GM23248 (cell line): ENCODE data around the gene GPATCH4. TPM values are rescaled to one million over a fixed set of nuclear protein-coding genes. Genes with fewer than 3 reads are reported as not detected.
A peak's percentile ranks its signal among the peaks of the same experiment; 100 is the strongest.

Source experiments
- DNase-seq: peaks from one replicate; pipeline ENCODE4 v3.0.0-alpha.2; 2015
- H2AFZ ChIP-seq: fragments of 200-600 bp; sonication (generic); 2 replicates; pipeline ENCODE4 v1.6.1; 2016; ENCODE audit warnings: antibody characterized with exemption
- H3F3A ChIP-seq: fragments of 200-600 bp; sonication (generic); 2 replicates; pipeline ENCODE4 v1.6.1; 2016; ENCODE audit warnings: mild to moderate bottlenecking, antibody characterized with exemption, mixed run types; ENCODE audit not compliant: insufficient read depth
- H3K27ac ChIP-seq: fragments of 200-600 bp; sonication (generic); 2 replicates; pipeline ENCODE4 v1.5.1; 2016; ENCODE audit warnings: mild to moderate bottlenecking
- H3K27me3 ChIP-seq: fragments of 200-600 bp; sonication (generic); replicated peaks from 2 replicates; pipeline ENCODE4 v1.6.1; 2016; ENCODE audit warnings: mild to moderate bottlenecking; ENCODE audit not compliant: insufficient read depth
- H3K36me3 ChIP-seq: fragments of 200-600 bp; sonication (generic); 2 replicates; pipeline ENCODE4 v1.6.1; 2016; ENCODE audit warnings: low read depth, mild to moderate bottlenecking
- H3K4me1 ChIP-seq: fragments of 200-600 bp; sonication (generic); 2 replicates; pipeline ENCODE4 v1.6.1; 2016; ENCODE audit warnings: mild to moderate bottlenecking; ENCODE audit not compliant: insufficient read depth
- H3K4me2 ChIP-seq: fragments of 200-600 bp; sonication (generic); one replicate; pipeline ENCODE4 v1.6.1; 2016; ENCODE audit warnings: mild to moderate bottlenecking; ENCODE audit not compliant: unreplicated experiment
- H3K4me3 ChIP-seq: fragments of 200-600 bp; sonication (generic); 2 replicates; pipeline ENCODE4 v1.5.1; 2016; ENCODE audit warnings: mild to moderate bottlenecking
- H3K79me2 ChIP-seq: fragments of 200-600 bp; sonication (generic); 2 replicates; pipeline ENCODE4 v1.6.1; 2016; ENCODE audit warnings: mild to moderate bottlenecking; ENCODE audit not compliant: insufficient read depth
- H3K9ac ChIP-seq: fragments of 200-600 bp; sonication (generic); 2 replicates; pipeline ENCODE4 v1.6.1; 2016; ENCODE audit warnings: mild to moderate bottlenecking
- H3K9me2 ChIP-seq: fragments of 200-600 bp; sonication (generic); 2 replicates; pipeline ENCODE4 v1.6.1; 2016; ENCODE audit warnings: mixed run types, mild to moderate bottlenecking, moderate library complexity; ENCODE audit not compliant: insufficient read depth
- H3K9me3 ChIP-seq: fragments of 200-600 bp; sonication (generic); one replicate; pipeline ENCODE4 v1.6.1; 2017; ENCODE audit warnings: low read depth
- H4K20me1 ChIP-seq: fragments of 200-600 bp; sonication (generic); 2 replicates; pipeline ENCODE4 v1.6.0; 2016; ENCODE audit not compliant: insufficient read depth
- EZH2 ChIP-seq: fragments of 200-600 bp; sonication (generic); IDR thresholded peaks from 2 replicates; pipeline ENCODE4 v1.6.1; 2018; ENCODE audit warnings: antibody characterized with exemption, mild to moderate bottlenecking; ENCODE audit not compliant: insufficient read depth, poor library complexity, severe bottlenecking
- EZH2phosphoT487 ChIP-seq: fragments of 200-600 bp; sonication (generic); IDR thresholded peaks from 2 replicates; pipeline ENCODE4 v1.6.1; 2018; ENCODE audit warnings: antibody characterized with exemption, moderate library complexity, mild to moderate bottlenecking, low read depth; ENCODE audit not compliant: insufficient read depth
- WGBS, 2 experiments: methylation state at CpG; one replicate each; pipeline ENCODE4 v1.1.6; 2015 to 2017; ENCODE audit warnings: low lambda C conversion rate in 2 of 2, low coverage in 1 of 2; ENCODE audit errors: missing lambda C conversion rate in 2 of 2; 5-methylcytosine and 5-hydroxymethylcytosine counted together
- in situ Hi-C: fragments of 300-500 bp; cut with MboI; formaldehyde crosslinking; loops from 2 replicates; pipeline ENCODE4 v1.15.0; 2020
- polyA plus RNA-seq: library from polyadenylated mRNA; unstranded; fragments of >200 nt; fragmentation: Nextera tagmentation; extraction: Ambion mirVana; gene quantifications from 2 replicates; pipeline ENCODE4 v1.2.1, GENCODE V29; 2016
- total RNA-seq: library from RNA; depleted of rRNA; stranded (reverse); fragments of >200 nt; shearing (Covaris generic); gene quantifications from 2 replicates; pipeline ENCODE4 v1.2.3, GENCODE V29; 2014

Gene GPATCH4
- total and polyA plus RNA-seq, 2 experiments from 2014 or later, result 12.5 to 46.6 TPM

DNA sequence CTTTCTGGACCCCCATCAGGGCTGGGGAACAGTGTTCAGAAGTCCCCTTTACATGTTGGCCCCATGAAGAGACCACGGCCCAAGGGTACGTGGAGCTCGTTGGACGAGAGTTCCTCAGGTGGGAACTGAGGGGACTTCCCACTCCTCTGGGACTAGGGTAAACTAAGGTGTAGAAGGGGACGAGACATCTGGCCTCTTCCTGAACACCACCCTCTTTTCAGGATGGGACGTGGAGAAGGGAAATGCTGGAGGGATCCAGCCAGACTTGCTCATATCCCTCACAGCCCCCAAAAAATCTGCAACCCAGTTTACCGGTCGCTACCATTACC, 7.7 kb downstream of the GPATCH4 start:
- no peaks in the 10 kb centered on the region for H3K9me3 ChIP-seq
- no peak for DNase-seq
- H2AFZ ChIP-seq, result no peak overlapping the region
- H3K27me3 ChIP-seq, result no peaks in the 10 kb centered on the region
- TF ChIP-seq EZH2phosphoT487, result no peak
- no peak for TF ChIP-seq EZH2
- H3K4me2 ChIP-seq, result no peak overlapping the region
- peaks cover 10% of the 10 kb centered on the region for H3K79me2 ChIP-seq
- peaks cover 19% of the 10 kb centered on the region; the same call in 1 of the 2 replicates for H3F3A ChIP-seq
- H3K27ac ChIP-seq, result no peak overlapping the region
- WGBS, 2 experiments, result 87 to 89% methylated on average over 8 of the region's 8 CpGs
- H3K9me2 ChIP-seq, result no peaks in the 10 kb centered on the region
- no peak overlapping the region for H3K4me3 ChIP-seq
- no peaks in the 10 kb centered on the region for H4K20me1 ChIP-seq
- in situ Hi-C loops, result no loop called here
- peaks cover 5% of the 10 kb centered on the region; the same call in 1 of the 2 replicates for H3K4me1 ChIP-seq
- H3K9ac ChIP-seq, result no peak overlapping the region
- H3K36me3 ChIP-seq, result no peaks in the 10 kb centered on the region; the same call in 1 of the 2 replicates

DNA sequence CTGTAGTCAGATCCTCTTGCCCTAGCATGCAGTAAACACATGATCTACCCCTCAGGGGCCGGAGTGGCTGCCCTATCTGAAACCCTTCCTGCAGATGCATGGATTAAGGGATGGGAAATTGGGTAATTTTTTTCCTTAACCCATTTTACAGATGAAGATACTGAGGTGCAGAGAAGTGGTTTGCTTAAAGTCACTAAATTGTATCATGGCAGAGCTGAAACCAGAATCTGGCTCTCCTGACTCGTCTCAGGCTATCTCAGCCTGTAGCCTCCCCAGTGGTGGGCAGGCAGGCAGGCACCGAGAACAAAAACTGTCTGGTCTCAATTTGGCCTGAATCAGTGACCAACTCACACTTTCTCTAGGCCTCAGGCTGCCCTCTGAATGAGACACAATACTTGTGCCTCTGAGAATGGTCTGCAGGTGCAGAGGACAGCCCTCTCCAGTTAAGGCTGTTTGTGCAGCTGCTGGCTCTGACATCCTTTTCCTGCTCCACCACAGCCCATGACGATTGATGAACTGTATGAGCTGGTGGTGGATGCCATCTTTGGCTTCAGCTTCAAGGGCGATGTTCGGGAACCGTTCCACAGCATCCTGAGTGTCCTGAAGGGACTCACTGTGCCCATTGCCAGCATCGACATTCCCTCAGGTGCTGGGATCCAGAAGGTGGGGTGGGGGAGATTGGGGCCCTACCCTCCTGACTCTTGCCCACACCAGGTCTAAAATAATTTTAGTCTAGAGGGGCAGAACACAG, 8.2 kb downstream of the GPATCH4 start:
- in situ Hi-C loops, result no loop called here
- peaks cover 6% of the 10 kb centered on the region for H3K79me2 ChIP-seq
- no peak overlapping the region for H2AFZ ChIP-seq
- H3K9me3 ChIP-seq, result no peaks in the 10 kb centered on the region
- no peaks in the 10 kb centered on the region for H3K9me2 ChIP-seq
- no peak overlapping the region for H3K9ac ChIP-seq
- no peaks in the 10 kb centered on the region; the same call in 1 of the 2 replicates for H3K36me3 ChIP-seq
- no peaks in the 10 kb centered on the region for H4K20me1 ChIP-seq
- no peaks in the 10 kb centered on the region for H3K27me3 ChIP-seq
- H3K4me2 ChIP-seq, result no peak overlapping the region
- H3K4me3 ChIP-seq, result no peak overlapping the region
- DNase-seq, result peak; percentile 24
- no peak overlapping the region for H3K27ac ChIP-seq
- peaks cover 19% of the 10 kb centered on the region; the same call in 1 of the 2 replicates for H3F3A ChIP-seq
- WGBS, 2 experiments, result 77 to 78% methylated on average over 8 of the region's 8 CpGs
- no peak for TF ChIP-seq EZH2
- TF ChIP-seq EZH2phosphoT487, result no peak
- H3K4me1 ChIP-seq, result peaks cover 5% of the 10 kb centered on the region; the same call in 1 of the 2 replicates

DNA sequence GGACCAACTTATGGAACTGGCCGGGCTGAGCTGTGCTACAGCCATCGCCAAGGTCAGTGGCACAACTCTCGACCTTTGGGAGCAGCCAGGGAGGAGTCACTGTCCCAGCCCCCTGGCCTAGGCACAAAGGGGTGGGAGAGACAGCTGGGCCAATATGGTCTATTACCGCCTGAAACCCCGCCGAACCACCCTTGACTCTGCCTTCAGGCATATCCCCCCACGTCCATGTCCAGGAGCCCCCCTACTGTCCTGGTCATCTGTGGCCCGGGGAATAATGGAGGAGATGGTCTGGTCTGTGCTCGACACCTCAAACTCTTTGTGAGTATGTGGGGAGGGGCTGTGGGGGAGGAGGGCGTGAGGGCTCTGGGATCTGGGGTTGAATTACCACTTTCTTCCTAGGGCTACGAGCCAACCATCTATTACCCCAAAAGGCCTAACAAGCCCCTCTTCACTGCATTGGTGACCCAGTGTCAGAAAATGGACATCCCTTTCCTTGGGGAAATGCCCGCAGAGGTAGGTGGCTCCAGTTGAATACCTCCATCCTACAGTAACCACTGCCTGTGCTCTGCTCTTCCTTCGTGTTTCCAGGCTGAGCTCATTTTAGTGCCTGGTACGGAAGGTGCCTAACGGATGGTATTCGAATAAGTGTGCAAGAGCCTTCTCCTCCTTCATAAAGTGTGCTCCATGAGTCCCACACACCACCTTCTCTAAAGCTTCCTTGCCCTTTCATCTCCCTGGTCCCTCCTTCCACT, 8.9 kb downstream of the GPATCH4 start:
- Histone ChIP-seq H3K4me1 (peaks cover 5% of the 10 kb centered on the region; the same call in 1 of the 2 replicates), H3K36me3 (no peaks in the 10 kb centered on the region; the same call in 1 of the 2 replicates), H2AFZ (peak overlapping the region; percentile 99), H3K9me2 (no peaks in the 10 kb centered on the region), H3K9ac (peak overlapping the region; percentile 89), H4K20me1 (no peaks in the 10 kb centered on the region), H3K4me3 (peak overlapping the region; percentile 99), H3K4me2 (peak overlapping the region; percentile 92), H3K27me3 (no peaks in the 10 kb centered on the region), H3F3A (peaks cover 19% of the 10 kb centered on the region; the same call in 1 of the 2 replicates), H3K27ac (no peak overlapping the region), H3K79me2 (peaks cover 6% of the 10 kb centered on the region), H3K9me3 (no peaks in the 10 kb centered on the region)
- TF ChIP-seq EZH2 (no peak), EZH2phosphoT487 (no peak)
- in situ Hi-C loops, result no loop called here
- DNase-seq, result no peak
- 34 to 39% methylated on average over 12 to 16 of the region's 16 CpGs for WGBS, 2 experiments

DNA sequence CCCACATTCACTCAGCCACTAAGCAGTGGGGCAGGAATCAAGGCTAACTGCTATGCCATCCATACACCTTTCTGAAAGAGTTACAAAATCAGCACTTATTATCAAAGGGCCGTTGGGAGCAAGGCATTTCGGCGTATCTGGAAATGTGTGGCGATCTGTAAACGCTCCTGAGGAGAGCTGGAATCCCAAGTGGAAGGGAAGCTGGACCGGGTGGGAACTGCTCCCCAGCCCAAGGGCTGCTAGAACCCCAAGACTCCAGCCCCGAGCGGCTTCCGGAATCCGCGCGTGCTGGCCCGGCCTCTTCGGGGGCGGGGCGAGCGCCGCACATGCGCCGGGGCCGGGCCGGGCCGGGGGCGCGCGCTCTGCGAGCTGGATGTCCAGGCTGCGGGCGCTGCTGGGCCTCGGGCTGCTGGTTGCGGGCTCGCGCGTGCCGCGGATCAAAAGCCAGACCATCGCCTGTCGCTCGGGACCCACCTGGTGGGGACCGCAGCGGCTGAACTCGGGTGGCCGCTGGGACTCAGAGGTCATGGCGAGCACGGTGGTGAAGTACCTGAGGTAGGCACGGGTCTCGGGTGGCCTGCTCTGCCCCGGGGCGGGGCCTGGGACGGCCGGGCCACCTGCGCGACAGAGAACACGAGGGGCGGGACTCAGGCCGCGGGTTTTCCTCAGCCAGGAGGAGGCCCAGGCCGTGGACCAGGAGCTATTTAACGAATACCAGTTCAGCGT, 9.7 kb downstream of the GPATCH4 start, which contains the start of gene NAXE:
NAXE (plus strand) TSS at position 345 of the 726 bp plus-strand sequence; CDS start at position 374, 29 bp downstream.
- WGBS, 2 experiments, result 0 to 1% methylated on average over 32 to 43 of the region's 60 CpGs
- Histone ChIP-seq H3K4me1 (peaks cover 5% of the 10 kb centered on the region; the same call in 1 of the 2 replicates), H3K79me2 (peaks cover 6% of the 10 kb centered on the region), H4K20me1 (no peaks in the 10 kb centered on the region), H3K4me3 (peak within 1 kb of the TSS; percentile 99), H3K4me2 (peak within 1 kb of the TSS; percentile 92), H3K9ac (peak within 1 kb of the TSS; percentile 89), H2AFZ (peak within 1 kb of the TSS; percentile 99), H3K9me2 (no peaks in the 10 kb centered on the region), H3F3A (peaks cover 19% of the 10 kb centered on the region; the same call in 1 of the 2 replicates), H3K27me3 (no peaks in the 10 kb centered on the region), H3K36me3 (no peaks in the 10 kb centered on the region; the same call in 1 of the 2 replicates), H3K9me3 (no peaks in the 10 kb centered on the region), H3K27ac (peak within 1 kb of the TSS; percentile 55)
- peak; percentile 85 for DNase-seq
- TF ChIP-seq EZH2phosphoT487, result no peak
- no peak for TF ChIP-seq EZH2
- in situ Hi-C loops, result no loop called here
